ENCODE measurements around the gene PAOX. TPM values are rescaled to one million over a fixed set of nuclear protein-coding genes. Genes with fewer than 3 reads are reported as not detected.

PAOX gene
- total and polyA plus RNA-seq, 2 of the 13 experiments (the other 11 are each of a cell fraction or from before 2014, with no cell fraction given), result 0.49 to 0.77 TPM

GRCh38 chr10:133368153-133368552 lies 10.9 kb upstream of the PAOX start:
- Histone ChIP-seq H3K27me3 (ENCODE audit: control insufficient read depth in 1 of 2, insufficient read depth in 2 of 2, low read length in 2 of 2) (no peaks in the 10 kb centered on the region), H3K4me1 (ENCODE audit: insufficient read depth, low read length) (peaks cover 12% of the 10 kb centered on the region), H3K9me3 (ENCODE audit: low read length) (no peaks in the 10 kb centered on the region), H4K20me1 (ENCODE audit: insufficient read depth, low read length) (no peaks in the 10 kb centered on the region), H3K36me3 (replicated peaks in 1 of 2; ENCODE audit: control insufficient read depth in 1 of 2, insufficient read depth in 2 of 2, low read length in 2 of 2) (peaks cover 37 to 62% of the 10 kb centered on the region in 2 experiments), H3K4me3 (replicated peaks in 1 of 3; ENCODE audit: insufficient read depth in 1 of 3, low read depth in 2 of 3, low read length in 3 of 3) (no peak overlapping the region), H3K27ac (ENCODE audit: extremely low read length, insufficient read depth, low read length) (no peak overlapping the region), H3K4me2 (ENCODE audit: low read depth, low read length) (no peak overlapping the region), H3K79me2 (ENCODE audit: insufficient read depth, low read length) (peaks cover 5% of the 10 kb centered on the region), H3K9ac (ENCODE audit: insufficient read depth, low read depth, low read length) (no peak overlapping the region), H2AFZ (ENCODE audit: low read length) (no peak overlapping the region)
- in situ Hi-C loops (cut with HindIII; ENCODE audit: extremely low pct_ligation_motif_present, low pct_unique_long_range_greater_than_20kb), result no loop called here
- ATAC-seq, result no peak
- CTCF ChIA-PET (ENCODE audit: low intra/inter-chr PET ratio, low total read pairs), result no interaction called here
- POLR2A ChIA-PET, result interaction anchor here (1.4 to 2.8 kb wide), 2 partner anchors 10 kb away, joined by 4 to 12 read pairs; partner anchors contain the start of gene FUOM
- intact Hi-C loops (cut with micrococcal nuclease; ENCODE audit: unreplicated experiment), result no loop called here
- 98% methylated on average over 6 of the region's 7 CpGs for WGBS (ENCODE audit: low lambda C conversion rate)
- DNase-seq (ENCODE audit: low spot score), result no peak
- no peak for TF ChIP-seq JUN (CRISPR knock-in tag; IDR thresholded peaks at IDR 0.05)
- peak; percentile 51 for TF ChIP-seq AGO2 (optimal IDR thresholded peaks at IDR 0.05; ENCODE audit: low read depth, low read length)
- TF ChIP-seq ZNF724P (CRISPR knock-in tag; IDR thresholded peaks at IDR 0.05; ENCODE audit: borderline replicate concordance), result no peak
- no peak for TF ChIP-seq PRPF4 (IDR thresholded peaks at IDR 0.05; ENCODE audit: low read depth, low read length, poor library complexity, severe bottlenecking)
- TF ChIP-seq, protein P1, sequence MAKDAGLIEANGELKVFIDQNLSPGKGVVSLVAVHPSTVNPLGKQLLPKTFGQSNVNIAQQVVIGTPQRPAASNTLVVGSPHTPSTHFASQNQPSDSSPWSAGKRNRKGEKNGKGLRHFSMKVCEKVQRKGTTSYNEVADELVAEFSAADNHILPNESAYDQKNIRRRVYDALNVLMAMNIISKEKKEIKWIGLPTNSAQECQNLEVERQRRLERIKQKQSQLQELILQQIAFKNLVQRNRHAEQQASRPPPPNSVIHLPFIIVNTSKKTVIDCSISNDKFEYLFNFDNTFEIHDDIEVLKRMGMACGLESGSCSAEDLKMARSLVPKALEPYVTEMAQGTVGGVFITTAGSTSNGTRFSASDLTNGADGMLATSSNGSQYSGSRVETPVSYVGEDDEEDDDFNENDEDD (CRISPR knock-in tag; IDR thresholded peaks at IDR 0.05; ENCODE audit: borderline replicate concordance), result no peak
- FAIRE-seq, result no peak
- no TSS peak for BruUV-seq (replicated peaks)

GRCh38 chr10:133370030-133370786 lies 8.9 kb upstream of the PAOX start:
- TF ChIP-seq SOX13 (IDR thresholded peaks at IDR 0.05) (no peak), SOX13 (CRISPR knock-in tag; conservative IDR thresholded peaks at IDR 0.05 in 1 of 2, IDR thresholded peaks at IDR 0.05 in 1 of 2) (no peak), ZNF839 (CRISPR knock-in tag; IDR thresholded peaks at IDR 0.05; ENCODE audit: borderline replicate concordance) (no peak), HNRNPH1 (optimal IDR thresholded peaks at IDR 0.05; ENCODE audit: low read depth, low read length) (no peak), TBP (CRISPR knock-in tag; IDR thresholded peaks at IDR 0.05) (no peak), ZNF773 (CRISPR knock-in tag; IDR thresholded peaks at IDR 0.05; ENCODE audit: borderline replicate concordance) (no peak)
- TF ChIP-seq, protein P2, sequence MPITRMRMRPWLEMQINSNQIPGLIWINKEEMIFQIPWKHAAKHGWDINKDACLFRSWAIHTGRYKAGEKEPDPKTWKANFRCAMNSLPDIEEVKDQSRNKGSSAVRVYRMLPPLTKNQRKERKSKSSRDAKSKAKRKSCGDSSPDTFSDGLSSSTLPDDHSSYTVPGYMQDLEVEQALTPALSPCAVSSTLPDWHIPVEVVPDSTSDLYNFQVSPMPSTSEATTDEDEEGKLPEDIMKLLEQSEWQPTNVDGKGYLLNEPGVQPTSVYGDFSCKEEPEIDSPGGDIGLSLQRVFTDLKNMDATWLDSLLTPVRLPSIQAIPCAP (CRISPR knock-in tag; IDR thresholded peaks at IDR 0.05; ENCODE audit: low read depth), result no peak
- Histone ChIP-seq H2AFZ (ENCODE audit: low read length) (no peak overlapping the region), H3K4me3 (replicated peaks in 1 of 3; ENCODE audit: insufficient read depth in 1 of 3, low read depth in 2 of 3, low read length in 3 of 3) (no peak overlapping the region), H3K9ac (ENCODE audit: insufficient read depth, low read depth, low read length) (no peak overlapping the region), H3K4me2 (ENCODE audit: low read depth, low read length) (no peak overlapping the region), H3K36me3 (replicated peaks in 1 of 2; ENCODE audit: control insufficient read depth in 1 of 2, insufficient read depth in 2 of 2, low read length in 2 of 2) (peaks cover 29 to 49% of the 10 kb centered on the region in 2 experiments), H3K4me1 (ENCODE audit: insufficient read depth, low read length) (peaks cover 18% of the 10 kb centered on the region), H3K79me2 (ENCODE audit: insufficient read depth, low read length) (peaks cover 5% of the 10 kb centered on the region), H3K9me3 (ENCODE audit: low read length) (no peaks in the 10 kb centered on the region), H3K27ac (ENCODE audit: extremely low read length, insufficient read depth, low read length) (no peak overlapping the region), H4K20me1 (ENCODE audit: insufficient read depth, low read length) (no peaks in the 10 kb centered on the region), H3K27me3 (ENCODE audit: control insufficient read depth in 1 of 2, insufficient read depth in 2 of 2, low read length in 2 of 2) (no peaks in the 10 kb centered on the region)
- WGBS (ENCODE audit: low lambda C conversion rate), result 98% methylated on average over 22 of the region's 24 CpGs
- BruUV-seq (replicated peaks), result TSS peak; percentile 47
- intact Hi-C loops (cut with micrococcal nuclease; ENCODE audit: unreplicated experiment) (loop anchor here (10.0 kb wide), 1 partner anchor 45 kb away; no protein-coding TSS in a partner anchor), in situ Hi-C loops (cut with HindIII; ENCODE audit: extremely low pct_ligation_motif_present, low pct_unique_long_range_greater_than_20kb) (no loop called here)
- ATAC-seq (no peak), FAIRE-seq (no peak), DNase-seq (ENCODE audit: low spot score) (no peak)
- POLR2A ChIA-PET, result interaction anchor here (4.5 kb wide), 1 partner anchor 11 kb away, joined by 55 read pairs; the partner anchor contains the start of gene FUOM
- CTCF ChIA-PET (ENCODE audit: low intra/inter-chr PET ratio, low total read pairs), result no interaction called here

Measured in HepG2 (cell line).